Heart left ventricle (tissue), 13 donors: Measurements from ENCODE around the gene GPR152.

Experiments
- POLR2A ChIP-seq, 2 donors: fragments of 450-650 bp; IDR thresholded peaks; one replicate each; pipeline ENCODE4 v1.6.1; 2017; ENCODE audit warnings: antibody characterized with exemption in 2 of 2, mild to moderate bottlenecking in 2 of 2, moderate library complexity in 2 of 2
- TF ChIP-seq, protein P1 (sequence below), 12 donors: fragments of 200-600 bp; sonication (generic) in 4 of 12; IDR thresholded peaks; one replicate each; pipeline versions ENCODE4 v1.5.0 to v1.8.0; 2018 to 2022; ENCODE audit warnings: antibody characterized with exemption in 12 of 12, mild to moderate bottlenecking in 5 of 12
- donor health status: ischemic (EF 13 %, LVEDD 7.1; RV severe dilation, severe dysfunction).
- donor health status: DM: no; HTN: yes; CAD: no.
- donor health status: DM: no; HTN: no; CAD: no.
- donor health status: ischemic (EF 25% LVEDD 6.9; RV normal size, moderate dysfunction).
- donor health status: ischemic (EF 25% LVEDD 5.7; RV mildly dilated, moderate dysfunction).
- donor health status: ischemic (EF 35%, LVEDD 5.7; RV mildly dilated, moderate dysfunction).
- donor health status: nonischemic (EF 11% LVEDD 7.7; RV severe dilation, severe dysfunction).
- donor health status: DM: yes; HTN: yes; CAD: no.
- donor health status: PGD.
- donor health status: ischemic (EF 29% LVEDD 5.4; RV normal size, mild dysfunction).
- donor health status: nonischemic (EF 23%, LVEDD 6.1; RV moderate dilation, normal function).

DNA sequence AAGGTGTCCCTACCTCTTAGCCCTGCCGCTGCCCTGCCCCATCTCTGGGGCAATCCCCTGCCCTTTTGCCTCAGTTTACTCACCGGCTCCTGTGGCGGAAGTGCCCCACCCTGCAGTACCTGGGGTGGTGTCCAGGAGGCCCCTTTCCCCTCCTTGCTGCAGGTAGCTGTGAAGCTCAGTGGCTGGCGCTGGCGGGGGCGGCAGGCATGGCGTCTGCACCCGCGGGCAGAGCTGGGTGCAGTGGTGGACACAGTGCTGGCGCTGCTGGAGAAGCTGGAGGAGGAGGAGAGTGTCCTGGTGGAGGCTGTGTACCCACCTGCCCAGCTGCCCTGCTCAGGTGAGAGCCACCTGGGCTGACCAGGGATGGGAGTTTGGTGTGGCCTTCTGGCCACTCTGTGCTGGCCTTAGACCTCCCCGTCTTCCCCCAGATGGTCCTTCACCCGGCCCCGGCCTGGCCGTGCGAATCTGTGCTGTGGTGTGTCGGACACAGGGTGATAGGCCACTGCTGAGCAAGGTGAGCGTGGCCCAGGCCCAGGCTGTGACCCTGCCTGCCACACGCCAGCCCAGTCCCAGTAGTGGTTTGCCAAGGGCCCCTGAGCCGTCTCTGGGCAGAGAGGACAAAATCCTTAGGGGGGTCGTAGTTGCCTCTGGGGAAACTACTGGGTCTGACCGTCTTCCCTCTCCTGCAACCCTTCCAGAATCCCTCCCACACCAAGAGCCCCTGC, 33.0 kb downstream of the GPR152 start:
- TF ChIP-seq, protein P1, sequence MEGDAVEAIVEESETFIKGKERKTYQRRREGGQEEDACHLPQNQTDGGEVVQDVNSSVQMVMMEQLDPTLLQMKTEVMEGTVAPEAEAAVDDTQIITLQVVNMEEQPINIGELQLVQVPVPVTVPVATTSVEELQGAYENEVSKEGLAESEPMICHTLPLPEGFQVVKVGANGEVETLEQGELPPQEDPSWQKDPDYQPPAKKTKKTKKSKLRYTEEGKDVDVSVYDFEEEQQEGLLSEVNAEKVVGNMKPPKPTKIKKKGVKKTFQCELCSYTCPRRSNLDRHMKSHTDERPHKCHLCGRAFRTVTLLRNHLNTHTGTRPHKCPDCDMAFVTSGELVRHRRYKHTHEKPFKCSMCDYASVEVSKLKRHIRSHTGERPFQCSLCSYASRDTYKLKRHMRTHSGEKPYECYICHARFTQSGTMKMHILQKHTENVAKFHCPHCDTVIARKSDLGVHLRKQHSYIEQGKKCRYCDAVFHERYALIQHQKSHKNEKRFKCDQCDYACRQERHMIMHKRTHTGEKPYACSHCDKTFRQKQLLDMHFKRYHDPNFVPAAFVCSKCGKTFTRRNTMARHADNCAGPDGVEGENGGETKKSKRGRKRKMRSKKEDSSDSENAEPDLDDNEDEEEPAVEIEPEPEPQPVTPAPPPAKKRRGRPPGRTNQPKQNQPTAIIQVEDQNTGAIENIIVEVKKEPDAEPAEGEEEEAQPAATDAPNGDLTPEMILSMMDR (IDR thresholded peaks at IDR 0.05): no peak
- TF ChIP-seq POLR2A (IDR thresholded peaks at IDR 0.05): no peak
